Skeletal muscle tissue (tissue), 4 donors: ENCODE measurements around the gene KRTAP9-1. TPM values are rescaled to one million over a fixed set of nuclear protein-coding genes. Genes with fewer than 3 reads are reported as not detected.

Experiments used
- H3K27ac ChIP-seq: one replicate; pipeline ENCODE4 v1.7.0; 2013; ENCODE audit warnings: mild to moderate bottlenecking, low read depth, low read length, inconsistent platforms
- H3K27me3 ChIP-seq, 3 donors: one replicate each; pipeline ENCODE4 v1.7.0; 2013; ENCODE audit warnings: low read length in 3 of 3; ENCODE audit not compliant: control insufficient read depth in 3 of 3, insufficient read depth in 3 of 3
- H3K36me3 ChIP-seq, 3 donors: one replicate each; pipeline ENCODE4 v1.7.0; 2013; ENCODE audit warnings: low read length in 3 of 3; ENCODE audit not compliant: control insufficient read depth in 3 of 3, insufficient read depth in 3 of 3
- H3K4me1 ChIP-seq, 3 donors: one replicate each; pipeline ENCODE4 v1.7.0; 2013; ENCODE audit warnings: low read length in 3 of 3, mild to moderate bottlenecking in 3 of 3; ENCODE audit not compliant: control insufficient read depth in 3 of 3, insufficient read depth in 3 of 3
- H3K4me3 ChIP-seq, 3 donors: one replicate each; pipeline ENCODE4 v1.7.0; 2013; ENCODE audit warnings: low read length in 3 of 3
- H3K9ac ChIP-seq, 3 donors: one replicate each; pipeline ENCODE4 v1.7.0; 2013; ENCODE audit warnings: low read length in 3 of 3, mild to moderate bottlenecking in 3 of 3, moderate library complexity in 2 of 3, low read depth in 1 of 3
- H3K9me3 ChIP-seq, 3 donors: one replicate each; pipeline ENCODE4 v1.7.0; 2013; ENCODE audit warnings: low read length in 3 of 3; ENCODE audit not compliant: control insufficient read depth in 3 of 3
- total RNA-seq: library from RNA; depleted of rRNA; stranded (reverse); fragments of >200 nt; gene quantifications from one replicate; pipeline ENCODE4 v1.2.3, GENCODE V29; 2014
- donor health status: Osteomylitis.

KRTAP9-1 gene
- total RNA-seq, 1 donor from 2014 or later: not detected

GRCh38 chr17:41178341-41178740 lies 11.3 kb upstream of the KRTAP9-1 start:
- H3K4me3 ChIP-seq: no peak overlapping the region
- peaks cover 5 to 9% (median 7%) of the 10 kb centered on the region in 3 donors for H3K27me3 ChIP-seq
- H3K27ac ChIP-seq: no peak overlapping the region
- H3K36me3 ChIP-seq: no peaks in the 10 kb centered on the region
- no peaks in the 10 kb centered on the region for H3K9me3 ChIP-seq
- H3K9ac ChIP-seq: no peak overlapping the region
- no peaks in the 10 kb centered on the region for H3K4me1 ChIP-seq

DNA sequence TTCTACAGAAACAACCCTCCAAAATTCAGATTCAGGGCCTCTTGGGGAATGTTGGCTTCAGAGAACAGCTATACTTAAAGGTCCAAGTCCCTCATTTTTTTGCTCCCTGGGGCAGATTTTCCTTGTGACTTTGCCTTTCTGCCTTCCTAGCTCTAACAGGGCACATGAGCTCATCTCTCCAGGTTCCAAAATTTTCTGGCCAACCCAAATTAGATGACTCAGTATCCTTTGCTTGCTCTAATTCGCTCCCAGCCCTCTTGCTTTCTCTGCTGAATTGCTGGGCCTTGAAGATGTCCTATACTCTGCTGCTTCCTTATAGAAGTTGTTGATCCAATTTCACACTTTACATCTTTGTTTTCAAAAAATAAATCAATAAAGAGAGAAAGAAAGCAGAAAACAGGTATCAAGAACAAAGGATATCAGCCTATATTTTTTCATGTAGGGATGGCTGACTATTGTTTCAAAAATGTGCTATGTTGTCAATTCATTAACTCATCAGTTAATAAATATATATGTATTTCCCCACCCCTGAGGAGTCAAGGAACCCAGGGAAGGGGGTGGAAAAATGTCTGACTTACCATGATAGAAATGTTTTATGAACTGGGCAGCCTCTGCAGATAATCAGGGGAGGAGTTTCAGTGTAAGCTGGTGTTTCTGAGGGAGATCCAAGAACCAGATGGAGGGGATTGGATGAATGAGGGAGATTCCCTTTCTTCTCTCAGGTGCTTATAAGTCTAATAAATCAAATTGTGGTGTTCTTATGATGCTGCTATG lies 10.7 kb upstream of the KRTAP9-1 start:
- H3K36me3 ChIP-seq: no peaks in the 10 kb centered on the region
- H3K27me3 ChIP-seq: peaks cover 5 to 9% (median 7%) of the 10 kb centered on the region in 3 donors
- H3K9me3 ChIP-seq: no peaks in the 10 kb centered on the region
- no peak overlapping the region for H3K9ac ChIP-seq
- no peak overlapping the region for H3K4me3 ChIP-seq
- H3K27ac ChIP-seq: no peak overlapping the region
- H3K4me1 ChIP-seq: no peaks in the 10 kb centered on the region

DNA sequence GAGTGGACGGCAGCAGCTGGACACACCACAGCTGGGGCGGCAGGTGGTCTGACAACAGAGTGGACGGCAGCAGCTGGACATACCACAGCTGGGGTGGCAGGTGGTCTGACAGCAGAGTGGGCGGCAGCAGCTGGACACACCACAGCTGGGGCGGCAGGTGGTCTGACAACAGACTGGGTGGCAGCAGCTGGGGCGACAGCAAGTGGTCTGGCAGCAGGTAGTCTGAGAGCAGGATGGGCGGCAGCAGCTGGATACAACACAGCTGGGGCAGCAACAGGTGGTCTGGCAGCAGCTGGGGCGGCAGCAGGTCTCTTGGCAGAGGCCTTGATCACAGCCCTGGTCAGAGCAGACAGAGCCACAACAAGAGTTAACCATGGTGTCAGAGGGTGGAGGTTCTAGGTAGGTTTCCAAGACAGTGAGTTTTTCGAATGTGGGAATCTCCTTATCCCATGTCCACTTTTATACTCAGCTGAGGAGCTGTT lies 5.2 kb upstream of the KRTAP9-1 start, which contains the start of gene KRTAP4-1:
Gene KRTAP4-1, minus strand, starts transcription at position 432 of the 482 bp plus-strand sequence. Its CDS starts 57 bp downstream, at position 375.
- no peaks in the 10 kb centered on the region for H3K36me3 ChIP-seq
- H3K27me3 ChIP-seq: peaks cover 3 to 9% (median 5%) of the 10 kb centered on the region in 3 donors
- H3K4me3 ChIP-seq: no peak within 1 kb of the TSS
- no peaks in the 10 kb centered on the region for H3K9me3 ChIP-seq
- no peaks in the 10 kb centered on the region for H3K4me1 ChIP-seq
- H3K27ac ChIP-seq: no peak within 1 kb of the TSS
- H3K9ac ChIP-seq: no peak within 1 kb of the TSS

- no peaks in the 10 kb centered on the region for H3K4me1 ChIP-seq
- no peaks in the 10 kb centered on the region for H3K36me3 ChIP-seq
Observed at GRCh38 chr17:41185001-41185400, 4.7 kb upstream of the KRTAP9-1 start.

GRCh38 chr17:41186872-41187271 lies 2.8 kb upstream of the KRTAP9-1 start:
- no peaks in the 10 kb centered on the region for H3K4me1 ChIP-seq
- H3K36me3 ChIP-seq: no peaks in the 10 kb centered on the region
- no peak overlapping the region for H3K4me3 ChIP-seq
- no peak overlapping the region for H3K27ac ChIP-seq
- H3K27me3 ChIP-seq: peaks cover 3 to 16% (median 10%) of the 10 kb centered on the region in 3 donors
- H3K9ac ChIP-seq: no peak overlapping the region
- H3K9me3 ChIP-seq: no peaks in the 10 kb centered on the region

More at GRCh38 chr17:41185001-41185400, 4.7 kb upstream of the KRTAP9-1 start:
- H3K27me3 ChIP-seq: peaks cover 3 to 11% (median 6%) of the 10 kb centered on the region in 3 donors
- no peak overlapping the region for H3K27ac ChIP-seq
- H3K9ac ChIP-seq: no peak overlapping the region
- no peaks in the 10 kb centered on the region for H3K9me3 ChIP-seq
- no peak overlapping the region for H3K4me3 ChIP-seq

DNA sequence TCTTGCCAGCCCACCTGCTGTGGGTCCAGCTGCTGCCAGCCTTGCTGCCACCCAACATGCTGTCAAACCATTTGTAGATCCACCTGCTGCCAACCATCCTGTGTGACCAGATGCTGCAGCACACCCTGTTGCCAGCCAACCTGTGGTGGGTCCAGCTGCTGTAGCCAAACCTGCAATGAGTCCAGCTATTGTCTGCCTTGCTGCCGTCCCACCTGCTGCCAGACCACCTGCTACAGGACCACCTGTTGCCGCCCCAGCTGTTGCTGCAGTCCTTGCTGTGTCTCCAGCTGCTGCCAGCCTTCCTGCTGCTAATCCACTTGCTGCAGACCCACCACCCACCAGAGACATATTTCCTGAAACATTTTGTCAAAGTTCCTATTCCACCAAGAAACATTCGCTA lies 641 bp downstream of the KRTAP9-1 start:
- Histone ChIP-seq H3K9ac (no peak overlapping the region), H3K4me1 (no peaks in the 10 kb centered on the region), H3K4me3 (no peak overlapping the region), H3K36me3 (no peaks in the 10 kb centered on the region), H3K27ac (no peak overlapping the region), H3K9me3 (no peaks in the 10 kb centered on the region), H3K27me3 (peaks cover 3 to 11% (median 10%) of the 10 kb centered on the region in 3 donors)

- H3K4me3 ChIP-seq: no peak overlapping the region
Observed at GRCh38 chr17:41196068-41196467, 6.4 kb downstream of the KRTAP9-1 start.

GRCh38 chr17:41199421-41200078 lies 9.9 kb downstream of the KRTAP9-1 start:
- no peaks in the 10 kb centered on the region for H3K27me3 ChIP-seq
- H3K9me3 ChIP-seq: no peaks in the 10 kb centered on the region
- no peaks in the 10 kb centered on the region for H3K36me3 ChIP-seq

More at GRCh38 chr17:41196068-41196467, 6.4 kb downstream of the KRTAP9-1 start:
- H3K4me1 ChIP-seq: no peaks in the 10 kb centered on the region
- H3K9ac ChIP-seq: no peak overlapping the region
- no peak overlapping the region for H3K27ac ChIP-seq
- H3K27me3 ChIP-seq: no peaks in the 10 kb centered on the region
- no peaks in the 10 kb centered on the region for H3K36me3 ChIP-seq
- no peaks in the 10 kb centered on the region for H3K9me3 ChIP-seq

GRCh38 chr17:41211845-41212466 lies 22.3 kb downstream of the KRTAP9-1 start:
- H3K4me3 ChIP-seq: no peak overlapping the region
- H3K27me3 ChIP-seq: peaks cover 3 to 16% (median 14%) of the 10 kb centered on the region in 3 donors

More at GRCh38 chr17:41199421-41200078, 9.9 kb downstream of the KRTAP9-1 start:
- H3K4me3 ChIP-seq: no peak overlapping the region
- H3K27ac ChIP-seq: no peak overlapping the region
- H3K9ac ChIP-seq: no peak overlapping the region
- H3K4me1 ChIP-seq: no peaks in the 10 kb centered on the region

More at GRCh38 chr17:41211845-41212466, 22.3 kb downstream of the KRTAP9-1 start:
- H3K9ac ChIP-seq: no peak overlapping the region
- no peak overlapping the region for H3K27ac ChIP-seq
- H3K4me1 ChIP-seq: no peaks in the 10 kb centered on the region
- no peaks in the 10 kb centered on the region for H3K36me3 ChIP-seq
- no peaks in the 10 kb centered on the region for H3K9me3 ChIP-seq
